ENCODE data around the gene MRPL36.

DNA sequence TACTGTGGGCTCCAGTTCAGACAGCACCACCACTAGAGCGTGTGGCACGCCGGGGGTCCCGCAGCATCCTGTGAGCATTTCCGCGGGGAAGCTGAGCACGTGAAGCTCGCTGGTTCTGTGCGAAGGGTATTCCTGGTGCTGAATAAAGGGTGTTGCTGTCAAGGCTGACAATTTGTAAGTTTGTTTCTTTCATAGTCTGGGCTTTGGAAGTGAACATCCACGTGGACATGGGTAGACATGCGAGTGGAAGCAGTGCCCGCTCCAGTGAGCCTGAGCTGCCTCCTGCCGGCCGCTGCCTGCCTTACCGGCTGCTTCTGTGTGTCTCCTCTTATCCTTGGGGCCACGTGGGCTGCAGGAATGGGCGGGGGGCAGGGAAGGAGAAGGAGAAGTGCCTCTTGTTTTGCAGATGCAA, 16.2 kb upstream of the MRPL36 start:
- TF ChIP-seq POLR2AphosphoS5 (IDR thresholded peaks at IDR 0.05; ENCODE audit: low read depth, low read length) (no peak), POLR2A (IDR thresholded peaks at IDR 0.05; ENCODE audit: low read depth, low read length) (no peak)

Measured in GM12892 (cell line).